HG02938 (cell line): ENCODE data around the gene GNG12.

Experiments used
- ATAC-seq: cut with Tn5 transposase; IDR thresholded peaks from one replicate; pipeline ENCODE4 v1.9.1; 2021; ENCODE audit warnings: mild to moderate bottlenecking, moderate library complexity; ENCODE audit not compliant: unreplicated experiment

GNG12 gene

DNA sequence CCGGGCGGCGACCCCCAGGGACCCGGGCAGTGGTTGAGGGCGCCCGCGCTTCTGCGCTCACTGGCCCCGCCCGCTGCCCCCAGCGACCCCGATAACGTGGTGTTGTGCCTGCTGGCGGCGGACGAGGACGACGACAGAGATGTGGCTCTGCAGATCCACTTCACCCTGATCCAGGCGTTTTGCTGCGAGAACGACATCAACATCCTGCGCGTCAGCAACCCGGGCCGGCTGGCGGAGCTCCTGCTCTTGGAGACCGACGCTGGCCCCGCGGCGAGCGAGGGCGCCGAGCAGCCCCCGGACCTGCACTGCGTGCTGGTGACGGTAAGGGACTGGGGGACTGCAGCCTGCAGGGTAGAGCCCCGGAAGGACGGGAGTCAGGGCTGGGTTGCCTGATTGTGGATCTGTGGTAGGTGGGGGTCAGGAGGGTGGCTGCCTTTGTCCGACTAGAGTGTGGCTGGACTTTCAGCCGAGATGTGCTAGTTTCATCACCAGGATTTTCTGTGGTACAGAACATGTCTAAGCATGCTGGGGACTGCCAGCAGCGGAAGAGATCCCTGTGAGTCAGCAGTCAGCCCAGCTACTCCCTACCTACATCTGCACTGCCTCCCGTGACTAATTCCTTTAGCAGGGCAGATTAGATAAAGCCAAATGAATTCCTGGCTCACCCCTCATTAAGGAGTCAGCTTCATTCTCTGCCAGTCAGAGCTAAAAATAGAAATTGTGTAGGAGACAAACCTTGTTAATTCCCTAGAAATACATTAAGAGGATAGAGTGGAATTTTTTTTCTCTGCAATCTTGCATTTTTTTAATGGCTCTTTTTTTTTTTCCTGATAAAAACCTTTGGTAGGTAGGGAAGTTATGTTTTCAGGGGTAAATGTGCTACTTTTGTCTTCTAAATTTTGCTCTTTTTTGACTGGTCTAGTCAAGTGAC is 146.7 kb downstream of the GNG12 start:
- peak; percentile 15 for ATAC-seq

DNA sequence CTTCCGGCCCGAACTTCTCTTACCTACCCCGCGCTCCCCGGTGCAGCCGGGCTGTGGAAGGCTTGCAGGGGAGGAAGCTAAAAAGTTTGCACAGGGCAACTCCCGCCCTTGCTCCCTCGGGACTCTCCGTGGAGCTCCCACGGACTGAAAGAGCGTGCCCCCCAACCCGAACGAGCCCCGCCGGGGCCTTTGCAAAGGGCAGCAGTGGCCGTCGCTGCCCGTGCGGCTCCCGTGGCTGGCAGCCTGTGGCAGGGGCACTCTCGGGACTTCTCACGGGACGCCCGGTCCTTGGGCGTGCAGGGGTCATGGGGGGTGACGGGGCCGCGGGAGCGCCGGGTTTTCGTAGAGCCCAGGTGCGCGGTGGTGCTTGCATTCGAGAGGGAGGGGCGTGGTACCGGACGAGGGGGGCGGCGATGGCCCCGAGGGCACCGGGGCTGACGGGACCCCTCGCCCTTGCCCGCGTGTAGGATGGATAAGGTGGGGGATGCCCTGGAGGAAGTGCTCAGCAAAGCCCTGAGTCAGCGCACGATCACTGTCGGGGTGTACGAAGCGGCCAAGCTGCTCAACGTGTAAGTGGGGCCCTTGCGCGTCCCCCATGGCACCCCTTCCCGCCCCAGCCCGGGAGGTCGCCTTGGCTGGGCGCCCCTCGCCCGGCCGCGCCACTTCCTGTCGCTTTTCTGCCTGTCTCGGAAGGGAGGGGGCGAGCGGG is 147.6 kb downstream of the GNG12 start:
- ATAC-seq, result peak; percentile 12

DNA sequence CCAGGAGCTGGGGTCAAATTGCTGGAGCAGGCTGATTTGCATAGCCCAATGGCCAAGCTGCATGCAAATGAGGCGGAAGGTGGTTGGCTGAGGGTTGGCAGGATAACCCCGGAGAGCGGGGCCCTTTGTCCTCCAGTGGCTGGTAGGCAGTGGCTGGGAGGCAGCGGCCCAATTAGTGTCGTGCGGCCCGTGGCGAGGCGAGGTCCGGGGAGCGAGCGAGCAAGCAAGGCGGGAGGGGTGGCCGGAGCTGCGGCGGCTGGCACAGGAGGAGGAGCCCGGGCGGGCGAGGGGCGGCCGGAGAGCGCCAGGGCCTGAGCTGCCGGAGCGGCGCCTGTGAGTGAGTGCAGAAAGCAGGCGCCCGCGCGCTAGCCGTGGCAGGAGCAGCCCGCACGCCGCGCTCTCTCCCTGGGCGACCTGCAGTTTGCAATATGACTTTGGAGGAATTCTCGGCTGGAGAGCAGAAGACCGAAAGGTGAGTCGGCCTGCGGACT is 148.2 kb downstream of the GNG12 start, which contains the start of gene GADD45A:
GADD45A (plus strand) TSS at position 135 of the 491 bp plus-strand sequence; CDS start at position 429, 294 bp downstream.
- ATAC-seq, result peak; percentile 81

DNA sequence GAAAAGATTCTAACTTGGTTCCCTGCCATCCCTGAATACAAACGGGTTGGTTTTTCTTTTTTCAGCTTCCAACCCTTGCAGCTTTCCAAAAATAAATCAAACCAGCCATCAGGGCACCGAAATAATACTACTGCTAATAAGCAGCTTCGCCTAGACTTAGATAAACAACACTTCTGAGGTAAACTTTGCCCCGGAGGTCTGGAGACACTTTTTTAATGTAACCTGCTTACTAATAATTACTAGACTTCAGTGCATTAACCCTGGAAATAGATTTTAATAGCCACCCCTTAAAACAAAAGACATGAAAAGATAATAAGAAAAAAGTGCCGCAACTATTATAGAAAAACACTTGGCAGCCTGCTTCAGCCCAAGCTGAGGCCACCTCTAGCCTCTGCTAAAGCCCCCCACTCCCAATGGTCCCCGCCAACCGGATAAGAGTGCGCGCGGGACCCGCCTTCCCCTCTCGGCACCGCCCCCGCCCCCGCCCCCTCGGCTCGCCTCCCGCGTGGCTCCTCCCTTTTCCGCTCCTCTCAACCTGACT is 148.7 kb downstream of the GNG12 start:
- ATAC-seq, result no peak

DNA sequence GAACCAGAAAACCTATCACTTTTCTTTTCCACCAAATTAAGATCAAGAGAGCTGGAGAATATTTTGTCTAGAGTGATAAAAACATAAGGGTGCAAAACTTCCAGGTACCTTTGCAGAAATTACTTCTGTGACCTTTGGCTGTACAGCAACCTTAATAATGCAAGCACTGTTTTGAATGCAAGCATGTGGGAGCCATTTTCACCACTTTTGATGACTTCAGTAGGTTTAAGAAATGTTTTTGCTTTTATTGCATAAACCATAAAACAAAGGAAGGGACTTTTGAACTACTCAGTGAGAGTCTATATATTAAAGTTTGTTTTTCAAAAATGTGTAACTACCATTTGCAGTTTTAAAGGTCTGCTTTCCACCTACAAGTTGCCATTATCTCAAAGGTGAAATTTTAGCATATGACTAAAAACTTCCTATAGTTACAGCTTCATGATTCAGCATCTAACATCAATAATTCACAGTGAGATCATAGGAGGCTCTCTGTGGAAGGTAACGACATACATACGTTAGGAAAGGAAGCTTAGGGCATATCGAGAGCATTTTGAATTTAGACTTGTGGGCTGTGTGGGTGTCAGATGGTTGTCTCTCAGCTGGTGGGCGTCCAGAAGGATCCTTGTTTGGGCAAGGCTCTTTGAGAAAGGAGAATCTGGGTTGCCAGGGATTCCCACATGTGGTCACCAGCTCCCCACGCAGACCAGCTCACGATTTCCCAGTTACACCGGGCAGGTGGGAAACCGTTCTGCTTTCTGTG is 149.3 kb downstream of the GNG12 start:
- no peak for ATAC-seq

DNA sequence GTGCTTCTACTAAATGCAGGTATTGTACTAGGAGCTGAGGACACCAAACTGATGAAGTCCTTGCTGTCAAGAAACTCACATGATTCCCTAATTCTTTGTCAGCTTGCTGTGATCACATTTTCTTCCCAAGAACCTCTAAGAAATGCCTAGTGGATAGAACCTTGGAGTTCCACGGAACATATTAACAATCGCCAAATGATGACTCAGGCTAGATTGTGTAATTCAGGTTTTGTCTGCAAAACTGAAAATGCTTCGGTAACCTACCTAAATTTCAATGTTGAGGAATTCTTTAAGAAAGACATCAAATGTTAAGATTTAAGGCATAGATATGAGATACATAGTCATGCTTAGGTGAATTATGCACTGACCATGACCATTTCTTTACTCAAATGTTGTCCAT is 150.0 kb downstream of the GNG12 start:
- no peak for ATAC-seq

DNA sequence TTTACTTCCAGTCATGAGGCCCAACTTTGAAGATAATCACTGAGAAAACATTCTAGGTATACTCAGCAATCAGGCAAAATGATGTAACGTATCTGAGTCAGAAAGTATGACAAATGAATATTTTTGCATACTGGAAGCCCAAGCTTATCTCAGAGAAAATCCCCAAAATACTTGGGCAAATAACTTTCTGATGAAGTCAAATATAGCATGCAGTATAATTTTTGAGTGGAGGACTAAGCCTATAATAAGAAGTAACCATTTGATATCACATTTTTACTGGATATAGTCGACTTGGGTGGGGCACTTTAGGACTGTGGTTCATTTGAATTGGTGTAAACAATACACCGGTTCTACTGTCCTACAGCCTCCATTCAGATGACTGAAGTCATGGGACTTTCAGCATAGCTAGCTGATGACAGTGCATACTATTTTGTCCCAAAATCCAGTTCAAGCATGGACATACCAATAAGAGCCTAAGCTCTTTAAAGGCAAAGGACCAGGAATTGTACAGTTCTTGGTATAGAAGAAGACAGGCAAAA is 150.5 kb downstream of the GNG12 start:
- ATAC-seq, result no peak

DNA sequence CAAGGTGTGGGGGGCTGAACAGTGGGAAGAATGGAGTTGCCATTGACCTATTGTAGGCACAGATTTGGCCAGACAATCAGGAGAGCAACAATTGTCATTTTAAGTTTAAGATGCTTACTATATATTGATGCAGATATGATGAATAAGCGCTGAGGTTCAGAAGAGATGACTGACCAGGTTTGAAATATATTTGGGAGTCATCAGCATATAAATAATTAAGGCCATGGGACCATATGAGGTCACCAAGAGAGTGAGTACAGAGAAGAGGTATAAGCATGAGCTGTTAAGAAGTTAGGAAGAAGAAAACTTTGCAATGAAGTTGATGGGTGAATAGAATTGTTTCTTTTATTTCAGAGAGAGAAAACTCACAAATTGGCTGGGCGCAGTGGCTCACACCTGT is 152.8 kb downstream of the GNG12 start:
- ATAC-seq, result no peak

DNA sequence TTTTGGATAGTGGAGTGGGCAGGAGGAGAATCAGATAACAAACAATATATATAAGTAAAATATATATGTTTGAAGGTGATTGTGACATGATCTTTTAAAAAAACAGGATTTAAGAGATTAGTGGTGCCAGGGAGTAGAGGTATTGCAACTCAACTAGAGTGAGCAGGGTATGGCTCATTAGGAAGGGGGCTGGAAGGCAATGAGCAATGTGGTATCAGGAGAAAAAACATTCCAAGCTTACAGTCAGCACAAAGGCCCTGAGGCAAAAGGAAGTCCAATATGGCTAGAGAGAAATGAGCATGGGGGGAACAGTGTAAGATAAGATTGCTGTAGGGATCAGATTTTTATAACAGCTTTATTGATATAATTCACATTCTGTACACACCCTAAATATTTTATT is 153.6 kb downstream of the GNG12 start:
- no peak for ATAC-seq

DNA sequence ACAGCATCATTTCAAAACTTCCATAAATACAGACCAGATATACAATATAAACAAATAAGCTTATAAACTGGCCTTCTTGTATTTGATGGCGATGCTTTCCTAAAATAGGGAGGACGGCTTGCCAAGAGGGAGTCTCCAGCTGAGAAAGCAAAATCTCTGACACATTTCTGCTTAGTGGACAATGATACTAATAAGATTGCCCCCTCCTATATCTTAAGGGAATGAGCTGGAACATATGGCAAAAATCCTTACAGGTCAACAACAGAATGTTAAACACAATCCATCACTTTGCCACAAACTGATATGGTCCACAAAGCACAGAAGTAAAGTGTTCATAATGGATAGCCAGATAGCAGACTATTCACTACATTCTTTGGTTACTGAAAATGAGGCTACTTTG is 155.3 kb downstream of the GNG12 start:
- ATAC-seq, result no peak

DNA sequence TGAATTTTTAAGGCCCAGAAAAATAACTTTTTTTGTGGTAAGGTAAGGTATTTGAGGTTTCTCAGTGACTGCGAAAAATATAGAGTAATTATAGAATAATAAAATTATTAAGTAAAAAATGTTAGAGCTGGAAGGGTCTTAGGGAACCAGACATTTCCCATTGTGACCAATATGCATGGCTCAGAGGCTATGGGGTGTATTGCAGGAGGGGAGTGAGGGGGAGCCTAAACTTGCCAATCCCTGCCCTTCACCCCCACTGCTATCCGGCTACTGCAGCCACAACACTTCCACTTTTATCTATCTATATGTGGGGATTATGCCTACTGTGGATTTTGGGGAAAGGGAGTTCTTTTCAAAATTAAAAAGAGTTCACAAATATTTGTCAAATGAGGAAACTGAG is 155.9 kb downstream of the GNG12 start:
- ATAC-seq, result no peak

DNA sequence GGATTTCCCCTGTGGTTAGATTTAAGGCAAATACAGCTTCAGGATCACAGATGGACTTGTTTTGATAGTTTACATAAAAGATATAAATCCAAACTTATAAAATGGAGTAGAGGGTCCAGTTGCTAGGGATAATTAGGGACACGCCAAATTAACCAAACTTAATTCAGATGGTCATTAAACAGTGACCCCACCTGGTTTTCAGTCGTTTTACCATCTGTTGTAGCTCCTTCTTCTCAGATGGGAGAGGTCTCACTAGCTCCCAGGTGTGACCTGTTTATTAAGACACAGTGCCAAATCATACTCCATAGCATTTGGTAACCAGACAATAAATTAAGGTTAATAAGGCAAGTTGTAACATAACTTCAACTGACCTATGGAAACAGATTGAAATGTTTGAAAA is 156.3 kb downstream of the GNG12 start:
- no peak for ATAC-seq

DNA sequence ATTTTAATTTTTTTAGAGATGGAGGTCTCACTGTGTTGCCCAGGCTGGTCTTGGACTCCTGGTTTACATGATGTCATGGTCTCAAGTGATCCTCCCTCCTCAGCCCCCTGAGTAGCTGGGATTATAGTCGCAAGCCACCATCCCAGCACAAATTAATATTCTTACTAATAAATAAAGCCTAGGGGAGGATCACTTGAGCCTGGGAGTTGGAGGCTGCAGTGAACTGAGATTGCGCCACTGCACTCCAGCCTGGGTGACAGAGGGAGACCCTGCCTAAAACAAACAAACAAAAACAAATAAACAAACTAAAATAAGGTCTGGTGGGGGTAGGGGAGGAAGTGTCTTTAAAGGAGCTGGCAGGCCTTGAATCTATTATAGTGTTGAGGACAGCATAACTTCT is 157.0 kb downstream of the GNG12 start:
- ATAC-seq, result no peak

DNA sequence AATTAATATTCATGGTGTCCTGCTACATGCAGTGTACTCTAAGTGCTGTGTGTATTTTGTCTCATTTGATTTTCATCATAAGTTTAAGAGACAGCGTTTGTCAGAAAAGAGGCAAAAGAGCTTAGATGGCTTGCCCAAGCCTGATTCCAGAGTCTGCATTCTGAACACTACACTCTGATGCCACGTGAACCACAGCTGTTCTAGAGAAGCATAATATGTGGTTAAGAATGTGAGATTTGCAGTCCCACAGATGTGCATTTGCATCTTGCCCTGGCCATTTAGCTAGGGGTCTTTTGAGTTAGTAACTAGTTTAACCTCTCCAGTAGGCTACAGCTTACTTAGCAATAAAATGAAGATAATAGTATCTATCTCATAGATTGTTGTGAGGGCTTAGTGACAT is 157.5 kb downstream of the GNG12 start:
- peak; percentile 70 for ATAC-seq

DNA sequence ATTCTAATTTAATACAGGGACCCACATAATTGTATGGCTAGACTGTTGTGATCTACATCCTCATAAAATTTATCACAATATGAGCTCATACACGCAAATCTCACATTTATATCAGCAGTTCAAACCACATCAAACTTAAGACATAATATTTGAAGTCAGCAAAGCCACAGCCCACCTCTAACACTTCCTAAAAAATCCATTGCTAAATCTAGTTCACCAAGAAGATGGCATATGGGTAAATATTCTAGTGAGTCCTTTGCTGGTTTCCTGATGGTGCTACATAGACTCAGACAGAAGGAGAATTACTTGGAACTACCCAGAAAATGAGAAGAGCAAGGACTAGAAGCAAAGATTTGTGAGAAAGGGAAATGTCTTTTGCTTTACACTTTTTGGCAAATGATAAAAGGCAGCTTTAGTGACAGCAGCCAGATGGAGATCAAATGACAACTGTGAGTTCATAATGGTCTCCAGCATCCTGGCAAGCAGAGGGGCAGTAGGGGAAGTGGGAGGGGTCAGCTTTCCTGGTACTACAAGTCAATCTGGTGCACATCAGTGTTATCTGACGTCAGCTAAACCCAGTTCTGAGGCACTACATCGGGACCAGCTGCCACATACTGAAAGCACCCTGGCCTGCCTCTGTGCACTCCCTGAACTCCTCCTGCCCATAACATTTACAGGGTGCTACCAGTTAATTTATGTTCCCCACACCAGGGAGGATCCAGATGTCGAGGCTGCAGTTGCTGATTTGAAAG is 158.8 kb downstream of the GNG12 start:
- ATAC-seq, result no peak

DNA sequence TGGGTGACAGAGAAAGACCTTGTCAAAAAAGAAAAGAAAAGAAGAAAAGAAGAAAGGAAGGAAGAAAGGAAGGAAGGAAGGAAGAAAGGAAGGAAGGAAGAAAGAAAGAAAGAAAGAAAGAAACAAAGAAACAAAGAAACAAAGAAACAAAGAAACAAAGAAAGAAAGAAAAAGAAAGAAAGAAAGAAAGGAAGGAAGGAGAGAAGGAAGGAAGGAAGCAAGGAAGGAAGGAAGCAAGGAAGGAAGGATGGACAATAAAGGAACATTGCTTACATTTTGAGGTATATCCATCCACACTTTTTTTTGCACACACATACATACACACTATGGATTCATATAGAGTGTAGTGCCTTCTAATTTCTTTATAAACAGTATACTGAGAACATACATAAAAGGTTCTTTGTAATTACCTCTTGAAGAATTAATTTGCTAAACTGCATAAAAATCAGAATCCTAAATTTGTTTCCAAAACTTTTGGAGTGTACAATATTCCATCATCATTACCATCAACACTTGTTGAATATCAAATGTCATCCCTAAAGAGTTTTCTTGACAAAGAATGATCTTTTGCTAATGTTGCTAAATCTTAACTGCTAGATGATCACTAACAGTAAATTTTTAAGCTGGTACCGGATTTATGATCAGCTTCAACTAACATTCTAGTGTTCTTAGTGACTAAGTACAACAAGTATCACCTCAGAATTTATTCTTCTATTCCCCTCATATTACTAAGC is 159.6 kb downstream of the GNG12 start:
- no peak for ATAC-seq

DNA sequence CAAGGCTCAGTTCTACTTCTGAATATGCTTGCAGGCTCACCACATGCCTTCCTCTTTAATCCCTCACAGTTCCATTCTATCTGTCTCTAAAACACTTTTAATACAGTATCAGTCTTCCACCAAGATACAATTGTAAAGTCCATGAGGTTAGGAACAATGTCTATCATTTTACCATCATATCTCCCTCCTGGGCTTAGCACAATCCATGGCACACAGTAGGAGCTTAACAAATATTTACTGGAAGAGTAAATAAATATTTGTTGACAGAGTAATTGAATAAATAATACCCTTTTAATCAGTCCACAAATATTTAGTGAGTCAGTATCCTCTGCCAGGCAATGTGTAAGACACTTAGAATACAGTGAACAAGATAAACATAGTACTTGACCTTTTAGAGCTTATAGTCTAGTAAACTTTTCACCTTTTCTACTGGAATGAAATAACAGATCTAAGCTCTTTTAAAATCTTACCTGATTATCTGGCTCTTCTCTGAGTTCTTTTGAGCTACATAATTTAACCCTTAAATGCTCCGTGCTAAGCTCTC is 160.9 kb downstream of the GNG12 start:
- no peak for ATAC-seq

DNA sequence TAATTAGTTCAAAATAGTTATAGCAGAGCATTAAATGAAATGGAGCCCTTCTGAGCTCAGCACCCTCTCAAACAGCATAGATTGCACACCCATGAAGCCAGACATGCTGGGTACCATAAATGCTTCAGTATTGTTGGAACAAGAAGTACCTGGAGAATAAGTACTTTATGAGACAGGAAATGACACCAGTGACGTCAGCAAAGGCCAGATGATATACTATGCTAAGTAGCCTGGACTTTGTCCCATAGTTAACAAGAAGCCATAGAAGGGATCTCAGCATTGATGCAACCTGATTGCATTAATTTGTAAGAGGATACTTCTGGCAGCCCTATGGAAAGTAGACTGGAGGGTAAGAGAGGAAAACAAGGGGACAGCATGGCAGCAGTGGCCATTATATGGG is 164.6 kb downstream of the GNG12 start:
- no peak for ATAC-seq

DNA sequence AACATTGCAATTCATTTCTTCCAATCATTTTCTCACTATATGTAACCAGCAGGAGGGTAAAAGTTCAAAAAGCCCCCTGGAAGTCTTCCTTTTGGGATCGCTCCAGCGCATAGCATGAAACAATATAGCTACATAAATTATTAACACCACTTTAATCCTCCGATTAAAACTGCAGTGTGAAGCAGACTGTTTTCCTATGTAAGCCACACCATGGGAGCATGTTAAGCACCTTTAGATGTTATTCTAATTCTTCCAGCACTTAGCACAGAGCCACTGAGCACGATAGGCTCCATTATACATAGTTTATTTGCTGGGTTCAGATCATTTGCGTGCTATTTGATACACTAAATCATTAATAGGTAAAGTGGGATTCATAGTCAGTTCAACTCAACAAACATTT is 166.6 kb downstream of the GNG12 start:
- ATAC-seq, result no peak
